AG04449 (cell line): ENCODE results near the gene ABCD3.

Experiments used
- CTCF ChIA-PET: fragments of 350-600 bp; formaldehyde crosslinking; extraction: SDS; loops from one replicate; lab custom pipeline; 2021; ENCODE audit warnings: antibody characterized with exemption; lab: Yijun Ruan, JAX
- POLR2A ChIA-PET: fragments of 400-600, 350-600 bp; formaldehyde crosslinking; extraction: SDS; loops from one replicate; lab custom pipeline; 2020; ENCODE audit warnings: antibody characterized with exemption, inconsistent platforms; lab: Yijun Ruan, JAX
- DNase-seq: peaks from one replicate; pipeline ENCODE4 v3.0.0-alpha.2; 2010; ENCODE audit warnings: low read depth, low spot score
- H3K4me3 ChIP-seq: 2 replicates; pipeline ENCODE4 v1.5.1; 2011; ENCODE audit warnings: low read depth, mild to moderate bottlenecking, control low read depth, low read length
- CTCF ChIP-seq: IDR thresholded peaks from one replicate; pipeline ENCODE4 v1.5.1; 2011; ENCODE audit warnings: mild to moderate bottlenecking, moderate library complexity, low read length, control low read depth, inconsistent platforms; ENCODE audit not compliant: insufficient read depth; ENCODE audit errors: missing control alignments

Gene ABCD3

GRCh38 chr1:94553323-94553730 lies 135.1 kb downstream of the ABCD3 start:
- TF ChIP-seq CTCF: no peak
- no peak overlapping the region for H3K4me3 ChIP-seq
- DNase-seq: no peak
- POLR2A ChIA-PET: no interaction called here
- CTCF ChIA-PET: no interaction called here

DNA sequence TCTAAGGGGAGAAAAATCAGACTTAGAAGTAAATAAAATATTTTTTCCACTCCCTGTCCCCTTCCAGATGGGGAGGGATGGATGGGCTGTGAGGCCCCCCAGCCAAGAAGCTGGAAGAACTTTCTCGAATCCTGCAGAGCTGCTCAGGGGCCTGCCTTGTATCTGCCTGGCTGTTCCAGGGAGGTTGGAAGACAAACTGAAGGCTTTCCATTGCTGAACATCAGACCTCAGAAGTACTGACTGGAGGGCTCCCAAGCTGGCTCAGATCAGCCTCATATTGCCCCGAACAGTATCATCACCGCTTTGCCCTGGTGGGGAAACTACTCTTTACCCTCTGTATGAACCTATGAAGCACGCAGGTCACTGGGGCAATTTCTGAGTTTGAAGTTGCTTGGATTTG lies 135.7 kb downstream of the ABCD3 start:
- CTCF ChIA-PET: no interaction called here
- POLR2A ChIA-PET: no interaction called here
- no peak for DNase-seq
- H3K4me3 ChIP-seq: no peak overlapping the region
- TF ChIP-seq CTCF: no peak

DNA sequence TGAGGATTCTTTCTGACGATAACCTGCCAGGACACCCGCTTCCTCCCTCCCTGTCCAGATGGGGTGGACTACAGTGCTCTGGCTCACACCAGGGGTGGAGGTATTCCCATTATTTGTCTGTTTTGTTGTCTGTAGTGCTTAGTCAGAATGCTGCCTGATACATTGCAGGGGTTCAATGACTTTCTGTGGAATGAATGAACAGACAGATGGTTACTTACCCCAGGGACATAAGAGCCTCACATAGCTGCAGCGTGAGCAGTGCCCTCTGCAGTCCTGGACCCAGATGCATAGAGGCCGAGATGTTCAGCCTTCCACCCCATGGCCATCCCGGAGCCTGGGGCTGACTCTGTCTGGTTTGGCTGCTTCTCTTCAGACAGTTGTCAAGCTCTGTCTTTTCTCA lies 136.4 kb downstream of the ABCD3 start:
- CTCF ChIA-PET: no interaction called here
- no peak for TF ChIP-seq CTCF
- no peak for DNase-seq
- no peak overlapping the region for H3K4me3 ChIP-seq
- POLR2A ChIA-PET: no interaction called here

DNA sequence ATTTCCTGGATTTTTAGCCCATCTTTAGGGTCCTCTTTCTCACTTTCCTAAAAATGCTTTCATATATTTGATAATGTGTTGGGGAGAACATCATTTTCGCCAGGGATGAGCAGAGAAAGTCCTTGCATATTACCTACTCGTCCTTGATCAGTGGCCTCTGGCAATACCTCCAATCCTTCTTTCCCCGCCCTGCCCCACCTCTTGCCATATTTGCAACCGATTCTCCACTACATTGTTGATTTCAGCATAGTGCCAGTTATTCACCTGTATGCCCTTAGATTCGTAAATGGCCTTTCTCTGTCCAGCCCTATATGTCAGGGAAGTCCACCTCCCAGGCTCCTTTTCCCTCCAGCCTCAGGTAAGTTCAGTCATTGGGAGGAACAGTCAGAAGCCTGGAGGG lies 136.9 kb downstream of the ABCD3 start:
- DNase-seq: no peak
- ChIA-PET POLR2A (no interaction called here), CTCF (no interaction called here)
- TF ChIP-seq CTCF: no peak
- H3K4me3 ChIP-seq: no peak overlapping the region

DNA sequence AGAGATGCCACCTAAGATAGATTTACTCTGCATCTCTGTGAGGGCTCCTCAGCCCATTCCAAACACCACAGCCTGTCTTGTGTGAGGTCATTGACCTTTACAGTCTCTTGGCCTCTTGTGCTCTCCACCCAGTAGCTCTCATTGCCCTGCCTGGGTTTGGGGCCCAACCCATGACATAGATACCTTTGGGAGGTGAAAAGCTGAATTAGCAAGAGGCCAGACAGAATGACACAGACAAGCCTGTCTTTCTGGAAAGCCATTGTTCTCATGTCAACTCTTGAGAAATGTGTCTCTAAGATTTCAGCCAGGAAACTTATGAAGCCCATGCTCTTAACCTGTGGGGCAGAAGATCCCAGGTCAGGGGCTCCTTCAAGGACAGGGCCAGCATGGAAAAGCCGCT lies 141.7 kb downstream of the ABCD3 start:
- no peak overlapping the region for H3K4me3 ChIP-seq
- CTCF ChIA-PET: interaction anchor here (0.7 to 2.2 kb wide), 6 partner anchors 10 to 245 kb away, joined by 3 to 6 read pairs (median 5); no protein-coding TSS in a partner anchor
- no peak for TF ChIP-seq CTCF
- POLR2A ChIA-PET: interaction anchor here (0.7 to 1.0 kb wide), 2 partner anchors 18 to 117 kb away, joined by 3 to 4 read pairs; partner anchors contain the start of gene F3
- no peak for DNase-seq

- DNase-seq: no peak
- H3K4me3 ChIP-seq: no peak overlapping the region
- CTCF ChIA-PET: interaction anchor here (0.7 to 2.2 kb wide), 7 partner anchors 10 to 244 kb away, joined by 3 to 6 read pairs (median 5); no protein-coding TSS in a partner anchor
- POLR2A ChIA-PET: interaction anchor here (0.7 to 1.0 kb wide), 2 partner anchors 19 to 118 kb away, joined by 3 to 4 read pairs; partner anchors contain the start of gene F3
- no peak for TF ChIP-seq CTCF
Observed at GRCh38 chr1:94560333-94560732, 142.1 kb downstream of the ABCD3 start.
